GM21526 (cell line): Measurements from ENCODE around the gene PCNX4.
A peak's percentile ranks its signal among the peaks of the same experiment; 100 is the strongest.

ENCODE experiments used
- ATAC-seq: cut with Tn5 transposase; IDR thresholded peaks from one replicate; pipeline ENCODE4 v1.9.1; 2021; ENCODE audit warnings: moderate library complexity; ENCODE audit not compliant: unreplicated experiment, low FRiP score

Gene PCNX4

DNA sequence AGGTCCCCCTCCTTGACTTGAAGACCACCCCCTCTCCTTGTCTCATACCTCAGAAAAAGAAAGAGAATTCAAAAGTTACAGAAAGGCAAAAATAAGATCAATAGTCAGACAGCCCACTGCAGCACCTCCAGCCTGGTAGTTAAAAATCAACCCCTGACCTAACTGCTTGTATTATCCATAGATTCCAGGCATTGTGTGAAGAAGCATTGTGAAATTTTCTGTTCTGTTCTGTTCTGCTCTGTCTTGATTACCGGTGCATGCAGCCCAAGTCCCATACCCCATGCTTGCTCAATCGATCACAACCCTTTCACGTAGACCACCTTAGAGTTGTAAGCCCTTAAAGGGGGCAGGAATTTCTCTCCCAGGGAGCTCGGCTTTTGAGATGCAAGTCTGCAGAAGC, 79.2 kb downstream of the PCNX4 start:
- no peak for ATAC-seq

DNA sequence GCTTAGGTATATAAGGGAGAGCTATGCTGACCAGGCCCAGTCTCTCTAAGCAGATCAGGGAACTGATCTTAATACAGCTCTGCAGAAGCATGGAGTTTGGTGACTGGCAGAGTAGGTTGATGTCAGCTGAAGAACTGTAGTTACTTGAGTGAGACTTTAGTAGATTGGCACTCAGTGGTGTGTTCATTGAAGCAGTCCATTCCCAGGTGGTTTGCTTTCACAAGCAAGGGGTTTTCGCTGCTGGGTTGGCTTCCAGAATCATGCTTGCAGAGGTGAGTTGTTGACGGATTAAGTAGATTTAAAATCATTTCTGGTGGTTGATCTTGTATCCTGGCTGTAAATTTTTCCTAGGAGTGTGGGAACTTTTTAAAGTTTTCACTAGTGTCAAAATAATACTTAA, 80.0 kb downstream of the PCNX4 start:
- ATAC-seq, result no peak

DNA sequence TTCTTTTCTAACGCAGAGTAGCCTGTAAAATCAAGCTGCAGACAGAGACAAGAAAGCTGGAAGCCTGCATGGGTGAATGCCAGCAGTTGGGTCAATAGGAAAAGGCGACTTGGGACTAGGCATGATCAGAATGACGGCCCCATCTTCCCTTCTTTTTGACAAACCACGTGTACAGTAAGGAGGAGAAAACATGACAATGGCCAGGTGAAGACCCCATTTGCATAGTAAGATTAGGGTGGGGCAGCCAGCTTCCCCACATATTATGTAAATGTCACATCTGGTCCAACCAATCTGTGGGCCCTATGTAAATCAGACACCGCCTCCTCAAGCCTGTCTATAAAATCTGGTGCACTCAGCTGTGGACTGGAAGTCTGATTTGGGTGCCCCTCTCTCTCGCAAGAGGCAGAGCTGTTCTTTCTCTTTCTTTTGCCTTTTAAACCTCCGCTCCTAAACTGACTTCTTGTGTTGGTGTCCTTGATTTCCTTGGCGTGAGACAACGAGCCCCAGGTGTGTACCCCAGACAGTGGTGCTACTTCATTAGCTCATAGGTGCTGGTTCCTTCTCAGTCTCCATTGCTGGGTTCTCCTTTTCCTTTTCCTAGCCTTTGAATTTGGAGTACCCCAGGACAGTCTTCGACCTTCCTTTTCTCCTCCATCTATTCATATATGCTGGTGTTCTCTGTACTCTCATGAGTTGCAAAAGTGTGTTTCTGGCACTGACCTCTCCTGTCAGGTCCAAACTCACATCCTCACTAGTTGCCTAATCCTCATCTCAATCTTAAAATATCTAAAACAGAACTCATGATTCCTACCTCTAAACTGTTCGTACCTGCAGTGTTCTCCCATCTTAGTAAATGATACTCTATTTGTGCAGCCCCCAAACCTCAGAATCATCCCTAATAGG, 82.9 kb downstream of the PCNX4 start:
- ATAC-seq, result no peak

GRCh38 chr14:60175255-60175902, 83.7 kb downstream of the PCNX4 start:
- ATAC-seq, result no peak

DNA sequence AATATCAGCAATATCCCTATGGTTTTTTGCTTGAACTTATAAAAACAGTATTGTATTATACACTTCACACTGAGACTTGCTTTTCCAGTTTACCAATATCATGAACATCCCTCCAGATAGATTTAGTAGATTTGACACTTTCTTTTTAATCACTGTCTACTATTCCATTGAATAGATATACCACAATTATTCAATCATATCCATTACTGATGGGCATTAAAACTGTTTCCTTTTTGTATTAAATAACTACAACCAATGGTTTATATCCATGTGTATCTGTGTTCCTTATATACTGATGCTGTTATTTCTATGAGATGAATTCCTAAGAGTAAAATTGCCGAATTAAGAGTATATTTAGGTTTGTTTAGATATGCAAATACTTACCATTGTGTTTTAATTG, 86.4 kb downstream of the PCNX4 start:
- ATAC-seq, result no peak

DNA sequence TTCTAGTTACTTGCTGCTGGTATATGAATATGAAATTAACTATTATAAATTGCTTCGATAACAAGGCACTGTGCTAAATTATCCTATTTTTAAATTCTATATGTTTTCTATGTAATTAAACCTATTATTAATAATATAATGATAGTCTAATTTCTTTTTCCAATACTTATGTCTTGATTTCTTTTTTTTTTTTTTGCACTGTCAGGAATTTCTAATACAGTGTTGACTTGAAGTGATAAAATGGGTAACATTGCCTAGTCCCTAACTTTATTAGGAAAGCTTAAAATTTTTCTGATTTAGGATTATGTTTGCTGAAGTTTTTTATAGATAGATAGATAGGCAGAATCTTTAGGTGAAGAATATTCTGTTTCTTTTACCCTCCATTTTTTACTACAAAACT, 87.1 kb downstream of the PCNX4 start:
- ATAC-seq, result no peak

- no peak for ATAC-seq
These were observed 87.7 kb downstream of the PCNX4 start for GRCh38 chr14:60179431-60179869.

DNA sequence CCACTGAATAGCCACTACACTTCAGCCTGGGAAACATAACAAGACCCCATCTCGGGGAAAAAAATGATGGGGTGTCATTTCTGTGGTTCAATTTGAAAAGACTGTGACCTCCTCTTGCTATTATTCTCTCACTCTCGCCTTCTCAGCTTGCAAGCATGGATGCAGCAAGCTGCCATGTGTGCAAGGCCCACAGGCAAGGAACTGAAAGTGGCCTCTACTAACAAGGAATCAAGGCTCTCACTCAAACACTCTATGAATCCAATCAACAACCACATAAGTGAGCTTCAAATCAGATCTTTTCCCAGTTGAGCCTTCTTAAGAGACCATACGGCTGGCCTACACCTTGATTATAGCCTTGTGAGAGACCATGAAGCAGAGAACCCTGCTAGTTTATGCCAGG, 91.4 kb downstream of the PCNX4 start:
- peak; percentile 43 for ATAC-seq

- ATAC-seq, result peak; percentile 31
These were observed 92.0 kb downstream of the PCNX4 start for GRCh38 chr14:60183741-60184140.

- ATAC-seq, result peak; percentile 32
These were observed 92.6 kb downstream of the PCNX4 start for GRCh38 chr14:60184146-60184904.

- ATAC-seq, result no peak
These were observed 93.3 kb downstream of the PCNX4 start for GRCh38 chr14:60184905-60185555.

DNA sequence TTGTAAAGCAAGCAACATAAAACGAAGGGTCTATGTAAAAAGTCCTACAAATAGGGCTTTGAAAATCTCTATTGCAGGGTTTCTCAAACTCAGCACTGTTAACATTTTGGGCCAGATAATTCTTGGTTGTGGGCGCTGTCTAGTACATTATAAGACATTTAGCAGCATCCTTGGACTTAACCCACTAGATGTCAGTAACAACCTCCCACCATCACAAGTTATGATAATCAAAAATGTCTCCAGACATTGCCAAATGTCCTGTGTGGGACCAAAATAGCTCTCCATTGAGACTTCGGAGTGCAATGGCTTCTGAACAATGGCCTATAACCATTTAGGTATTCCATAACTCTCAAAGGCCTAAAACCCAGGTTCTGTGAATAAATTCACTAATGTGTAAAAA, 96.4 kb downstream of the PCNX4 start:
- ATAC-seq, result peak; percentile 35

DNA sequence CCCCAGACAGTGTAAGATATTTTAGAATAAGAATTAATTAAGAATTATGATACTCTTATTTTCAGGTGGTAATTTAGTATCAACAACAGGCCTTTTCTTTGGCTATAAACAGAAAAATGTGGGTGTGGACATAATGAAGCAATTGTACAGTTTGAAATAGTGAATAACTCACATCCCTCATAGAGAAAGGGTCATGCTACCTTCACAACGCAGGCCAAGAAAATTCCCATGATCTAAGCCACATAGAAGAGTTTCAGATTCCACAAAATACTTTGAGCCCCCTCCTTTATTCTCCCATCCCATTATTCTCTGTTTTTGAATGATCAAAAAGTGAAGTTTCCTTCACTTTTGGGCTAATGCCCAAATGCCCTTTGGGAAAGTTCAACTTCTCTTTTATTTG, 97.0 kb downstream of the PCNX4 start:
- no peak for ATAC-seq

GRCh38 chr14:60189923-60190840, 98.5 kb downstream of the PCNX4 start:
- ATAC-seq, result no peak

GRCh38 chr14:60195179-60195810, 103.6 kb downstream of the PCNX4 start:
- ATAC-seq, result no peak

DNA sequence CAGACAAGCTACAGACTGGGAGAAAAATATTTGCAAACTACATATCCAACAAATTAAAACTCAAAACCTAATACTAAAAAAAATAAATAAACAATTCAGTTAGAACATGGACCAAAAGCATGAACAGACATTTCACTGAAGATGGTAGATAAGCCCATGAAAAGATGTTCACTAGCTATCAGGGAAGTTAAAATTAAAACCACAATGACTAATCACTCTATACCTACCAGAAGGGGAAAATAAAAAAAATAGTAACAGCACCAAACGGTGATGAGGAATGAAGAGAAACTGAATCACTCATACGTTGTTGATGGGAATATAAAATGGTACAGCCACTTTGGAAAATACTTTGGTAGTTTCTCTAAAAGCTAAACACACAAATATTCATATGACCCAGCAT, 104.6 kb downstream of the PCNX4 start:
- no peak for ATAC-seq

GRCh38 chr14:60197629-60198303, 106.0 kb downstream of the PCNX4 start:
- no peak for ATAC-seq

DNA sequence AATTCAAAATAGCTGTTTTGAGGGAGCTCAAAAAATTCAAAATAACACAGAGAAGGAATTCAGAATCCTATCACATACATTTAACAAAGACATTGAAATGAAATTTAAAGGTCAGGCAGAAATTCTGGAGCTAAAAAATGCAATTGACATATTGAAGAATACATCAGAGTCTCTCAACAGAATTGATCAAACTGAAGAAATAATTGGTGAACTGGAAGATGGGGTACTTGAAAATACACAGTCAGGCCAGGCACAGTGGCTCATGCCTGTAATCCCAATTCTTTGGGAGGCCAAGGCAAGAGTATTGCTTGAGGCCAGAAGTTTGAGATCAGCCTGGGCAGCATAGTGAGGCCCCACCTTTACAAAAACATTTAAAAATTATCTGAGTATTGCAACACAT, 107.6 kb downstream of the PCNX4 start:
- ATAC-seq, result no peak
